HepG2 (cell line): ENCODE data around the gene PKD2L1. TPM values are rescaled to one million over a fixed set of nuclear protein-coding genes. Genes with fewer than 3 reads are reported as not detected.

ENCODE experiments used
- ATAC-seq: fragments of 200-7000 bp; cut with Tn5 transposase; 3 replicates; pipeline ENCODE4 v1.9.1; 2020; ENCODE audit warnings: mild to moderate bottlenecking, moderate library complexity
- BruUV-seq: library from RNA; stranded (reverse); fragments of 400-500 nt; replicated peaks from 2 replicates; lab custom pipeline; 2021; lab: Mats Ljungman, UMichigan
- CTCF ChIA-PET: fragments of 300-600 bp; formaldehyde crosslinking; extraction: SDS; loops from one replicate; lab custom pipeline; 2021; ENCODE audit warnings: low total read pairs, inconsistent platforms, low intra/inter-chr PET ratio; lab: Yijun Ruan, JAX
- POLR2A ChIA-PET: fragments of 350-600 bp; sonication (Branson Sonifier 250); formaldehyde crosslinking; loops from one replicate; lab custom pipeline; 2020; ENCODE audit warnings: antibody characterized with exemption, inconsistent platforms; lab: Yijun Ruan, JAX
- DNase-seq: peaks from one replicate; pipeline ENCODE4 v3.0.0-alpha.2; 2015; ENCODE audit warnings: low spot score
- FAIRE-seq: peaks from 3 replicates; lab custom pipeline; 2011; peaks lifted over from hg19 to GRCh38; lab: Jason Lieb, UNC
- H2AFZ ChIP-seq: one replicate; pipeline ENCODE4 v1.6.1; 2011; ENCODE audit warnings: low read length, inconsistent platforms
- H3K27ac ChIP-seq: fragments of 300-600 bp; 3 replicates; pipeline ENCODE4 v1.8.0; 2011; ENCODE audit warnings: mixed run types, mild to moderate bottlenecking, mixed read lengths, low read length, inconsistent platforms; ENCODE audit not compliant: insufficient read depth; ENCODE audit errors: extremely low read length
- H3K27me3 ChIP-seq, 2 experiments: fragments of 200-600 bp in 1 of 2; 2 replicates in 1 of 2; 3 replicates in 1 of 2; pipeline versions ENCODE4 v1.6.0 to v1.8.0; 2011; ENCODE audit warnings: low read length in 2 of 2, mild to moderate bottlenecking in 2 of 2, moderate library complexity in 2 of 2, inconsistent platforms in 1 of 2; ENCODE audit not compliant: insufficient read depth in 2 of 2, control insufficient read depth in 1 of 2
- H3K36me3 ChIP-seq, 2 experiments: fragments of 200-600 bp in 1 of 2; replicated peaks in 1 of 2; 2 replicates in 1 of 2; 3 replicates in 1 of 2; pipeline versions ENCODE4 v1.5.1 to v1.8.0; 2011; ENCODE audit warnings: low read length in 2 of 2, inconsistent platforms in 1 of 2; ENCODE audit not compliant: insufficient read depth in 2 of 2, control insufficient read depth in 1 of 2
- H3K4me1 ChIP-seq: 2 replicates; pipeline ENCODE4 v1.5.1; 2012; ENCODE audit warnings: low read length, inconsistent platforms; ENCODE audit not compliant: insufficient read depth
- H3K4me2 ChIP-seq: 2 replicates; pipeline ENCODE4 v1.6.0; 2011; ENCODE audit warnings: low read depth, low read length, inconsistent platforms
- H3K4me3 ChIP-seq, 3 experiments: fragments of 200-600 bp in 1 of 3; sonication (generic), shearing (Covaris generic) in 1 of 3; replicated peaks in 1 of 3; 2 replicates each; pipeline ENCODE4 v1.5.1; 2011 to 2016; ENCODE audit warnings: low read length in 3 of 3, inconsistent platforms in 2 of 3, low read depth in 2 of 3, mild to moderate bottlenecking in 2 of 3, control low read depth in 1 of 3, mixed read lengths in 1 of 3; ENCODE audit not compliant: insufficient read depth in 1 of 3
- H3K79me2 ChIP-seq: one replicate; pipeline ENCODE4 v1.6.1; 2011; ENCODE audit warnings: low read length, inconsistent platforms; ENCODE audit not compliant: insufficient read depth
- H3K9ac ChIP-seq: 2 replicates; pipeline ENCODE4 v1.6.0; 2011; ENCODE audit warnings: mild to moderate bottlenecking, low read depth, low read length, inconsistent platforms; ENCODE audit not compliant: insufficient read depth
- H3K9me3 ChIP-seq: 2 replicates; pipeline ENCODE4 v1.5.1; 2012; ENCODE audit warnings: mild to moderate bottlenecking, low read length
- H4K20me1 ChIP-seq: 2 replicates; pipeline ENCODE4 v1.6.0; 2011; ENCODE audit warnings: inconsistent platforms, mild to moderate bottlenecking, low read length, moderate library complexity; ENCODE audit not compliant: insufficient read depth
- HOXA7 ChIP-seq: sonication (generic); formaldehyde crosslinking; IDR thresholded peaks from 2 replicates; pipeline ENCODE4 v1.8.1; 2022; ENCODE audit warnings: mild to moderate bottlenecking, missing genetic modification reagents, moderate library complexity
- MIER2 ChIP-seq: IDR thresholded peaks from 2 replicates; pipeline ENCODE4 v1.6.1; 2016; ENCODE audit warnings: missing biosample characterization, missing genetic modification reagents
- ZBTB40 ChIP-seq, 2 experiments: fragments of 450-650 bp in 1 of 2; sonication (generic) in 1 of 2; formaldehyde crosslinking in 1 of 2; IDR thresholded peaks; 2 replicates each; pipeline versions ENCODE4 v1.6.1 to v1.8.0; 2016 to 2022; ENCODE audit warnings: antibody characterized with exemption in 1 of 2, mild to moderate bottlenecking in 1 of 2, missing genetic modification reagents in 1 of 2
- WGBS: methylation state at CpG from one replicate; pipeline ENCODE4 v1.1.6; 2017; ENCODE audit warnings: low lambda C conversion rate; 5-methylcytosine and 5-hydroxymethylcytosine counted together
- in situ Hi-C: cut with HindIII; loops from 2 replicates; pipeline ENCODE4 v1.10.0; 2017; ENCODE audit warnings: low pct_unique_long_range_greater_than_20kb; ENCODE audit not compliant: extremely low pct_ligation_motif_present
- intact Hi-C: fragments of 100-400 bp; cut with micrococcal nuclease; formaldehyde crosslinking; loops from one replicate; pipeline ENCODE4 v1.10.0; 2022; ENCODE audit not compliant: unreplicated experiment
- polyA plus RNA-seq, 8 experiments: library from polyadenylated mRNA; depleted of rRNA in 3 of 8; stranded (reverse) in 7 of 8; unstranded in 1 of 8; fragments of >200 nt; fragmentation: Illumina TruSeq in 4 of 8; extraction: Trizol in 4 of 8; gene quantifications; 2 replicates each; pipeline versions ENCODE4 v1.2.1 to v1.2.3, GENCODE V29; 2011 to 2016; ENCODE audit warnings: low read depth in 4 of 8, missing spikeins in 1 of 8, mixed read lengths in 1 of 8; ENCODE audit not compliant: insufficient read depth in 1 of 8
- total RNA-seq, 5 experiments: library from RNA; depleted of rRNA; stranded (reverse); fragments of >200 nt; fragmentation: Illumina TruSeq; extraction: Trizol; gene quantifications; 2 replicates each; pipeline ENCODE4 v1.2.3, GENCODE V29; 2016; ENCODE audit warnings: low read depth in 1 of 5

Gene PKD2L1
- total and polyA plus RNA-seq, 2 of the 13 experiments (the other 11 are each of a cell fraction or from before 2014, with no cell fraction given), result 0.07 to 0.15 TPM

GRCh38 chr10:100306861-100307260, 23.2 kb downstream of the PKD2L1 start:
- FAIRE-seq, result no peak
- TF ChIP-seq HOXA7 (no peak), ZBTB40 (IDR thresholded peaks at IDR 0.05) (no peak), ZBTB40 (CRISPR knock-in tag; IDR thresholded peaks at IDR 0.05) (no peak), MIER2 (CRISPR knock-in tag) (no peak)

More at GRCh38 chr10:100306861-100307260, 23.2 kb downstream of the PKD2L1 start:
- DNase-seq (no peak), ATAC-seq (no peak)
- ChIA-PET POLR2A (no interaction called here), CTCF (no interaction called here)
- no peaks in the 10 kb centered on the region for H3K36me3 ChIP-seq
- 56% methylated on average over 5 of the region's 5 CpGs for WGBS
- no peak overlapping the region for H2AFZ ChIP-seq
- peaks cover 19% of the 10 kb centered on the region for H3K4me1 ChIP-seq
- H3K27me3 ChIP-seq, result 0 out of 5 replicates have a peak, but pooled peaks cover 0 to 6% of the 10 kb centered on the region in 2 experiments
- in situ Hi-C loops (no loop called here), intact Hi-C loops (no loop called here)
- no peak overlapping the region for H3K9ac ChIP-seq
- H3K4me3 ChIP-seq, result no peak overlapping the region
- no TSS peak for BruUV-seq
- H3K27ac ChIP-seq, result no peak overlapping the region
- no peak overlapping the region for H3K4me2 ChIP-seq
- H4K20me1 ChIP-seq, result no peaks in the 10 kb centered on the region
- H3K9me3 ChIP-seq, result no peaks in the 10 kb centered on the region
- H3K79me2 ChIP-seq, result no peaks in the 10 kb centered on the region
